Activated T-cell treated with anti-CD3 and anti-CD28 coated beads for 24 hours (primary cell): ENCODE measurements around the gene PUS3.
A peak's percentile ranks its signal among the peaks of the same experiment; 100 is the strongest.

Experiments used
- DNase-seq: peaks from one replicate; pipeline ENCODE4 v3.0.0-alpha.2; 2020; ENCODE audit warnings: low read depth

The PUS3 gene

GRCh38 chr11:125941619-125942611, 38.9 kb upstream of the PUS3 start:
- peak; percentile 32 for DNase-seq

DNA sequence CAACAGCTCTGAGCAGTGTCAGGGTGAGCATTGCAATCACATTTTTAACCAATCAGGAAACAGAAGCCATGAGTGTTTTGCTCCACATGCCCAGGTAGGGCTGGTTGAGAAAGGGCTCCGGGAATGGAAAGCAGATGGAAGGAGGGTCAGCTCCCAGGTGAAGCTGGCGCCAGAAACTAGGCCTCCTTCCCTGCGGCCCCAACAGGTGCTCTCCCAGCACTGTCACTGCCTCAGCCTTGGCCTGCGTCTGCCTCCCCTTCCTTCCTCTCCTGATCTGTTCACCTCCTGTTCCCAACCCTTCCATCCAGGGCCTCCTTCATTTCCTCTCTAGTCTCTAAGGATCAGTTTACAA, 38.2 kb upstream of the PUS3 start:
- DNase-seq: no peak

DNA sequence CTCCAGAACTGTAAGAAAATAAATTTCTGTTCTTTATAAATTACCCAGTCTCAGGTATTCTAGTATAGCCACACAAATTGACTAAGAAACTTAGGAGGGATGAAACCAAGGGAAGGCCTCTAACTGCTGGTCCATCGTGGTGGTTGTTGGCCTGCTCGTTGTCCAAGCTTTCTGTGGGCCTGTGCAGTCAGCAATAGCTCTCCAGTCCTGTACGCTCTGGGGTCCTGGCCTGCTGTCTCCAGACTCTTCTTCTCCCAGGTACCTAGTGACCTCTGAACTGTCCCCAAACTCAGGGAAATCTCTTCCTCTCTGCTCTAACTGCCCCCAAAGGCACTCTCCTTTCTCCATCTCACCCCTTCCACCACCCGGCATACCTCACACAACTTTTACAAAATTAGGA, 37.1 kb upstream of the PUS3 start:
- DNase-seq: no peak

DNA sequence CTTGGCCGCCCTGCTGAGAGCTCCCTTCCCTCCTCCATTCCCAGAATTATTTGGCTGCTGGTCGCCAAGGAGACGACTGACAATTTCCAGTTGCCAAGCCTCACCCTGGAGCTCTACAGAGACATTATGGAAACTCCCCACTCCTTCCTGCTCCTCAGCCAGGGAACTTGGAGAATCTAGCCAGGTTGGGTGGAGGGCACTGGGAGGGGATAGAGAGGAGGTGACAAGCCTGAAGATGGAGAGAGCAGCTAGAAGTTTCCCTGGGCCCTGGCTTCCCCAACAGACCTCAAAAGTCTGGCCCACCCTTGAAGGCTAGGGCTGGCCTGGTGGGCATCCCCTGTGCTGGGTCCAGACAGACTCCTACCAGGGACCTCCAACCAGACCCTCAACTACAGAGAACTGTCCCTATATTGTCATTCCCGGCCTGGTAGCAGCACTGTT, 36.1 kb upstream of the PUS3 start:
- DNase-seq: no peak

GRCh38 chr11:125938418-125938817, 35.4 kb upstream of the PUS3 start:
- no peak for DNase-seq

- DNase-seq: no peak
Observed at GRCh38 chr11:125935618-125936199, 32.7 kb upstream of the PUS3 start.

DNA sequence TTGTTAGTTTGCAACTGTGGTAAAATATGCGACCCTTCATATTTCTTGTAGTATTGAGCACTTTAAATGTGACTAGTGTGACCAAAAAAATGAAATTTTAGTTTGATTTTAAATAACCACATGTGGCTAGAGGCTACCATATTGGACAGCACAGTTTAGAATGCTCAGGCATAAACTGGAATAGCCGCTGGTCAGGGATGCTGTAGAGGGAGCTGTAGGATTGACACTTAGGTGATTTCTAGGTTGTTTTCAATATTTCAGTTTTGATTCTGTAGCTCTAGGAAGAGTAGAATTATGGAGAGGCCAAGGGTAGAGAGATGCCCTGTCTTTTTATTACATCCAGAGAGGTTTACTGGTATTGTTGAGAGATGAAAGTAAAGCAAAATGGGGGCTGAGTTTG, 32.0 kb upstream of the PUS3 start:
- no peak for DNase-seq

GRCh38 chr11:125934473-125934872, 31.5 kb upstream of the PUS3 start:
- no peak for DNase-seq

- DNase-seq: no peak
Observed at GRCh38 chr11:125933030-125933813, 30.2 kb upstream of the PUS3 start.

- DNase-seq: no peak
Observed at GRCh38 chr11:125932301-125932700, 29.3 kb upstream of the PUS3 start.

DNA sequence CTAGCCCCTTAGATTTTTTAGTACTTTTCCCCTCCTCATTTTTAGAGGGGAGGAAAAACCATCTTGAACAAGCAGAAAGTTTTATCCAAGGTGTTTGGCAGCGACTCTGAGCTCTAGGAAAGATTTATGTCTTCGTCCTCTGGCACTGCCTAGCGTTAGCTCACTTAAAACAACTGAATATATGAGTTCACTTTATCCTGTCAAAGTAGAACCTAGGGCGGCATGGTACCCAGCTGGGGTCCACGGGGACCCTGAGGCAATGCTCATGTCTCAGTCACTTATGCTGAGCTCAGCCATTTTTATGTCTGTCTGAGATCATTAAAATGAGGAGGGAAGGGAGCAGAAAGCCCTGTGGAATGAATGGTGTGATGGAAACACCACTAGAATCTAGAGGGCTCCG, 28.7 kb upstream of the PUS3 start:
- DNase-seq: no peak

DNA sequence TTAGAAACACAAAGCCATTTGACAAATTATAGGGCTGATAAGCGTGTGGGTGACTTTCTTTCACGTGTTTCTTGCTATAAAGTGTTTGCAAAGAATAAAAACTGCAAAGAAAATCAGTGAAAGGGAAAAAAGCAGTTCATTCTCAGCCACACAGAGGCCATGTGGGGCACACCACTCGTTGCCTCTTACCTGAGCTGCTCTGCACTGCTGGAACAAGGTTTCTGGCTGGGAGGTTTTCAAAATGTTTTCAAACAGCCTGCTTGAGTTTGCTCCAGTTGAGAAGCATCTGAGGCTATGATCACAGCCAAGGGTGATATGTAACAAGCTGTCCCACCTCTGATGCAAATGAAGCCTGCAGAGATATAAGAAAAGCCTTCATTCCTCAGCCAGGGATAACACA, 28.1 kb upstream of the PUS3 start:
- DNase-seq: no peak

DNA sequence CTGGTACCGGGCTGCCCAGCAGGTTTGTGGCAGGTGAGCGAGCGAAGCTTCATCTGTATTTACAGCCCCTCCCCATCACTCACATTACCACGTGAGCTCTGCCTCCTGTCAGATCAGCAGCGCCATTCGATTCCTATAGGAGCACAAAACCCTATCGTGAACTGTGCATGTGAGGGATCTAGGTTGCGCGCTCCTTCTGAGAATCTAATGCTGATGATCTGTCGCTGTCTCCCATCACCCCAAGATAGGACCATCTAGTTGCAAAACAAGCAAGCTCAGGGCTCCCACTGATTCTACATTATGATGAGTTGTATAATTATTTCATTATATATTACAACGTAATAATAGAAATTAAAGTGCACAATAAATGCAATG, 27.1 kb upstream of the PUS3 start:
- no peak for DNase-seq

- DNase-seq: no peak
Observed at GRCh38 chr11:125929445-125930075, 26.6 kb upstream of the PUS3 start.

DNA sequence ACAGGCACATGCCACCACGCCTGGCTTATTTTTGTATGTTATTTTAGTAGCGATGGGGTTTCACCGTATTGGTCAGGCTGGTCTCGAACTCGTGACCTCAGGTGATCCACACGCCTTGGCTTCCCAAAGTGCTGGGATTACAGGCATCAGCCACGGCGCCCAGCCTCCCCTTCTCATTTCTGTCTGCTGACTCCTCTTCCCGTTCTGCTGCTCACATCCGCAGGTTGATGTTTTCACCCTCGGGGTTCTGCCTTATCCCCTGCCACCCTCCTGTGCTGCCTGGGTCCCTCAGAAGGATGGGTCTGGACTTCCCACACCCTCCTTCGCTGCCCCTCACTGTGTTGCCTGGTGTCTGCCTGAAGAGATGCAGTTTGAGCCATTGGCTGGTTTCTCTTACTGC, 23.7 kb upstream of the PUS3 start:
- no peak for DNase-seq

- no peak for DNase-seq
Observed at GRCh38 chr11:125925804-125926203, 22.8 kb upstream of the PUS3 start.

DNA sequence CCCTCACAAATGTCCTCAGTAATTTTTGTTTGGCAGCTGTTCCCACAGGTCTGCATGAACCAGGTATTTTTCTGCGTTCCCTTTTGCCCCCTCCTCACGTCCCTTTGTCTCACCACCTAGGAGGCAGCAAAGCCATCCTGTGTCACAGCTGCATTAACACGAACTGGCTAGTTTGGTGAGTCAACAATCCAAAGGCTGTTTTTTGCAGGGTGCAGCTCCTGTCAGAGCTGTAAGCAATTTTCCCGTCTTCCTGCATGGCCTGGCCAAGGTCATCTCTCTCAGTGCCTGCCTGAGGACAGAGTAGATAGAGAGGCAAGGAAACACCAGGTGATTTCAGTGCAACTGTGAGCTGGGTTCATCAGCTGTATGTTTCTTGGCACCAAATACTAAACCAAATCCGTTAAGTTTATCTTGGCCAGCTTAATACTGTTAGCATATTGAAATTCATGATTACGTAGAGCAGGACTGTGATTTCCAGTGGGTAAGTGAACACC, 22.3 kb upstream of the PUS3 start:
- no peak for DNase-seq

DNA sequence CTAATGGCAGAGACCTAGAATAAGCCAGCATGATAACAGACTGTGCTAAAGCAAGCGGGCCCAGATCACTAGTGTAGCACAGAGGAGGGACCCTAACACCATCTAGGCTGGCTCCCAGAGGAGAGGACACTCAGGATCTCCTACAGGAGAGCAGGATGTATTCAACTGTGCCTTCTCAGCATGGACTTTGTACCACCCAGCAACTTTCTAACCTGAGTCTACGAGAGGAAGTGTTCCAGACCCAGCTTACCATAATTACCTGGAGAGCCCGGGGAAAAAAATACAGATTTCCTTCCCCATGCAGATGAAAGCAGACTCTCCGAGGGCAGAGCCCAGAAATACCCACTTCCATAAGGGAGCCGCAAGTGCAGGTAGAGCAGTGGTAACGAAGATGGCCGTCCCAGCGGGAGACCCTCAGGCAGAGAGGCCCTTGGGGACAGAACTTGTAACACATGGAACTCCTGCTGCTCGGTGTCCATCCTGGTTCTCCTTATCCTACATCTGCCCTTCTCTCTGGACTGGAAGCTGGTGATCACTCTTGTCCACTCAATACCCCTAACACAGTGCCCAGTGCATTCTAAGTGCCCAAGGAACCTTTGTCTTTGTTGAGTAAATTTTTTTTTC, 21.5 kb upstream of the PUS3 start:
- DNase-seq: no peak

- no peak for DNase-seq
Observed at GRCh38 chr11:125923633-125924032, 20.6 kb upstream of the PUS3 start.

GRCh38 chr11:125923012-125923579, 20.1 kb upstream of the PUS3 start:
- DNase-seq: no peak

DNA sequence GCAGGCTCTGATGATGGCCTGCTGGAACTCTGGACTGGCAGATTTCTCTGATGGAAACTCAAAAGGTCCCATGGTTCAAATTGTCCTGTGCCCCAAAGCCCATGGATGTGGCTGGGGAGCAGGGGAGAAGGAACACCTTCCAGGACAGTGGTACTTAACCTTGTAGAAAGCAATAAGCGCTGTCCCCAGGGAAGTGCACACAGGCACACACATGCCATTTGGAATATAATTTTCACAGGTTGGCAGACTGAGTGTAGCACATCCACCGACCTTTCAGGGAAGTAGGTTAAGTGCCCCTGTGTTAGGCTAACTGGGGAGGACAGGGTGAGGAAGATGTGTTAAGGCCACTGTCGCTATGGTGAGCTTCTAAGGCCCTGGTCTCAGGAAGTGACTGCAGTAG, 19.1 kb upstream of the PUS3 start:
- DNase-seq: no peak
